LNCaP clone FGC (cell line): ENCODE results near the gene CDX1.

Source experiments
- DNase-seq: peaks from one replicate; pipeline ENCODE4 v3.0.0-alpha.2; 2011; ENCODE audit warnings: low read depth
- H3K4me3 ChIP-seq: 2 replicates; pipeline ENCODE4 v1.5.1; 2011; ENCODE audit warnings: mild to moderate bottlenecking, low read depth, low read length, control low read depth
- TF ChIP-seq, protein P1 (sequence below): IDR thresholded peaks from 2 replicates; pipeline ENCODE4 v1.5.1; 2012; ENCODE audit warnings: mild to moderate bottlenecking; ENCODE audit not compliant: control insufficient read depth, insufficient read depth; ENCODE audit errors: extremely low read depth

The CDX1 gene

DNA sequence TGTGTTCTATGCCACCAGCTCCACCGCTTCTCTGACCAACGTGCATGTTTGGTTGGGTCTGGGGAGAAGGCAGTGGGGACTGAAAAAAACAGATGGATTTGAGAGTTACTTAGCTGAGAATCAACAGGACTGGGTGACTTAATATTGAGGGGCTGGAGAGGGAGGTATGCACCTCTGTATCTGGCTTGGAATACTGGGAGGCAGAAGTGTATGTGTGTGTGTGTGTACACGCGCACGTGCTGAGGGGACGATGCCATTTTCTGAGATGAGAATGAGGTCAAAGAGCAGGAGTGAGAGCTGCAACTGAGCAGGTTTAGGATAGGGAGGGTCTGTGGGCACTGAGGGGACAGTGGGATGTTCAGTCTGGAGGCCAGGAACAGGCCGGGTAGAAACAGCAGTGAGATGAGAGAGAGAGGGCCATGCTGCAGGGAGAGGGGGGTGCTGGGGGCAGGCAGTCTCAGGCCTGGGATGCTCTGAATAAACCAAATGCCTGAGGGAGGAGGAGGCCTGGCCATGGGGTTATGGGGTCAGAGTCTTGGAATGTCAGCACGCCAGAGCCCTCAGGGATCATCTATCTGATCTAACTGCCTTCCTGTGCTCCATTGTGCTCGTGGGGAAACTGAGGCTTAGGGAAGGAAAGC is 24.9 kb upstream of the CDX1 start:
- DNase-seq, result no peak
- no peak overlapping the region for H3K4me3 ChIP-seq
- TF ChIP-seq, protein P1, sequence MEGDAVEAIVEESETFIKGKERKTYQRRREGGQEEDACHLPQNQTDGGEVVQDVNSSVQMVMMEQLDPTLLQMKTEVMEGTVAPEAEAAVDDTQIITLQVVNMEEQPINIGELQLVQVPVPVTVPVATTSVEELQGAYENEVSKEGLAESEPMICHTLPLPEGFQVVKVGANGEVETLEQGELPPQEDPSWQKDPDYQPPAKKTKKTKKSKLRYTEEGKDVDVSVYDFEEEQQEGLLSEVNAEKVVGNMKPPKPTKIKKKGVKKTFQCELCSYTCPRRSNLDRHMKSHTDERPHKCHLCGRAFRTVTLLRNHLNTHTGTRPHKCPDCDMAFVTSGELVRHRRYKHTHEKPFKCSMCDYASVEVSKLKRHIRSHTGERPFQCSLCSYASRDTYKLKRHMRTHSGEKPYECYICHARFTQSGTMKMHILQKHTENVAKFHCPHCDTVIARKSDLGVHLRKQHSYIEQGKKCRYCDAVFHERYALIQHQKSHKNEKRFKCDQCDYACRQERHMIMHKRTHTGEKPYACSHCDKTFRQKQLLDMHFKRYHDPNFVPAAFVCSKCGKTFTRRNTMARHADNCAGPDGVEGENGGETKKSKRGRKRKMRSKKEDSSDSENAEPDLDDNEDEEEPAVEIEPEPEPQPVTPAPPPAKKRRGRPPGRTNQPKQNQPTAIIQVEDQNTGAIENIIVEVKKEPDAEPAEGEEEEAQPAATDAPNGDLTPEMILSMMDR, result no peak

DNA sequence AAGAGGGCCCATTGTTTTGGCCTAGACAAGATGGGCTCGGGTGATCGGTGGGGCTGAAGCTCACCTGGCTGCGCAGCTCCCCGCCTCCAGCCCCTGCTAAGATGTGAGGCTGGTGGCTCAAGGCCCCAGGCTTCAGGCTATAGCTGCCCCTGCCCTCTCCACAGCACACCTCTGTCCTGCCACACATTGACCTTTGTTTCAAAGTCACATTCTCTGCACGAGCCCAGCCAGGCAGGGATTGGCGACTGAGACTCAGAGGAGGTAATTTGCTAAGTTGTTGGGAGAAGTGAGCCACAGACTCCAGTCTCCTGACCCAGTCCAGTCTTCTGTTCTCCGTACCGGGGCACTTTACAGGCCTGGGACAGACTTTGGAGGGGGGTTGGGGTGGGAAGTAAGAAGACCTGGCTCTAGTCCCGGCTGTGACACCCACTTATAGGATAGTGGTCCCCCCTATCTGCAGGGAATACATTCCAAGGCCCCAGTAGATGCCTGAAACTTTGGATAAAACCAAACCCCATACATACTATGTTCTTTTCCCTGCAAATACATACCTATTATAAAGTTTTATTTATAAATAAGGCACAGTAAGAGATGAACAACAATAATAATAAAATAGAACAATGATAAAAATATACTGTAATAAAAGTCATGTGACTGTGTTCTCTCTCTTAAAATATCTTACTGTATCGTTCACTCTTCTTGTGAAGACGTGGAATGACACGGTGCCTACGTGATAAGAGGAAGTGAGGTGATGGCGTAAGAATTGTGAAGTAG is 24.2 kb upstream of the CDX1 start:
- no peak overlapping the region for H3K4me3 ChIP-seq
- DNase-seq, result no peak
- TF ChIP-seq, protein P1, result no peak

DNA sequence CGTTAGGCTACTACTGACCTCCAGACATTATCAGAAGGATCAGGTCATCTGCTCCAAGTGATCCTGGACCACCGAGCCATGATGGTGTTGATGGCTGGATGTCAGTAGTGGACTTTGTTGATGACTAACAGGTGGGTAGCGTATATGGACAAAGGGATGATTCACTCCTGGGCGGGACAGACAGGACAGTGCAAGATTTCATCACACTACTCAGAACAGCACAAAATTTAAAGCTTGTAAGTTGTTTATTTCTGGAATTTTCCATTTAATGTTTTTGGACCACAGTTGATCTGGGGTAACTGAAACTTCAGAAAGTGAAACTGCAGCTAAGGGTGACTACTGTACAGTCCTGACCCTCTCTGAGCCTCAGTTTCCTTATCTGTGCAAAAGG is 23.6 kb upstream of the CDX1 start:
- no peak for DNase-seq
- H3K4me3 ChIP-seq, result no peak overlapping the region

DNA sequence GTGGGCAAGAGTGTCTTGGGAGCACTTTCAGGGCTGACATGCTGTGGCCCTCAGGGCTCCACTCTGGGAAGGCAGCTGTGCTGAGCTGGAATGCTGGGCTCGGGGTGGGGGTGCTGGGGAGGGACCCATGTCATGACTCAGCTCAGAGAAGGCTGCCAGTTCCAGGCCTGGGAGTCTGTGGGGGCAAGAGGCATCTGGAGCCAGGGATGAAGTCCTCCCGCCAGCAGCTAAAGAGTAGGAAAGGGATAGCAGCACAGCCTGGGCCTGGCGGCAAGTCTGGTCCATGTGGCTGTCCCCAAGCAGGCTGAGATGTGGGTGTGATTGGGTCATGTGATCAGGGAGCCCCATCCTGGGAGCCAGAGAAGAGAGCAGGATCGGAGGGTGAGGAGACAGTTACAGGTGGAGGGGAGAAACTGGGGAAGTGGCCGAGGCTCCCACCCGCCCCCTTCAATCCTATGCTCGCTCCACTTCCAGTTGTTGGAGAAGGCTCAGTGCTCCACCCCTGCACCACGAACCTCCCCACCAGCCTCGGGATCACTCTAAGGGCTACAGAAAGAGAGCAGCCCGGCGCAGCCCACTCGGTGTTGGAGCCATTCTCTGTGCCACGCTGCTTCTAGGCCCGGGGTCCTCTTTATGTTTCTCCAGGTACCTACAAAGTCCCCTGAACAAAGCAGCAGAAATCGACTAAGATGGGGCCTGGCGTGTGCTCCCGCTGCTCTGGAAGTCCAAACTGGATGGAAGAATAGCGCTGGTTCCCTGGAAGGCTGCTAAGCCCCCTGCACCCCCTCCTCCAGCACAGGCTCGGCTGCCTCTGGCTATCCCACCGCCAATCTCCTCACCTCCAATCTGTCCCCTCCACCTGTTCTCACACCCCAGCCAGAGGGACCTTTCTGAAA is 23.0 kb upstream of the CDX1 start:
- TF ChIP-seq, protein P1, result no peak
- DNase-seq, result no peak
- H3K4me3 ChIP-seq, result no peak overlapping the region

More for the DNA sequence above, 23.6 kb upstream of the CDX1 start:
- TF ChIP-seq, protein P1, result no peak

DNA sequence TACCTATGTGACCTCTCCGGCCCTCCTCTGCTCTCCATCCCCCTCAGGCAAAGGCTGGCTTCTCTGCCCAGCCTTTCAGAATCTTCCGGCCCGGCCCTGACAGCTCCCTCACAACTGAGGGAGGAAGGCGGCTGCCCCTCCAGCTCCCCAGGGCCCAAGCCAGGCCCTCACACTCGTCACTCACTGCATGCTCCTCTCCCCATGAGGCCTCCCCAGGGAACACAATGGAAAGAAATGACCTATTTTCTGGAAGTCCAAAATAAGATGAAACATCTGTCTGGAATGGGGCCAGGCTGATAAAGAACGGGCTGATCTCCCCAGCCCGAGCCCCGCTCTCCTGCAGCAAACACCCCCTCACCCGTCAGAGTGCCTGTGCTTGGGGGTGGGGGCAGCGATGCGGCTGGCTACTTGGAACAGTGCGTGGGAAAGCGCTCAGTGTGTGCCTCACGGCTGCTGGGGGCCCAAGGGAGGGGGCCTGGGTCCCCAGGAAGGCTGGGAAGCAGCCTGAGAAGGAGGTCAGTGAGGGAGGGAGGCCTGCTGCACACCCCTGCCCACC is 22.3 kb upstream of the CDX1 start:
- H3K4me3 ChIP-seq, result no peak overlapping the region
- DNase-seq, result no peak
- TF ChIP-seq, protein P1, result no peak

DNA sequence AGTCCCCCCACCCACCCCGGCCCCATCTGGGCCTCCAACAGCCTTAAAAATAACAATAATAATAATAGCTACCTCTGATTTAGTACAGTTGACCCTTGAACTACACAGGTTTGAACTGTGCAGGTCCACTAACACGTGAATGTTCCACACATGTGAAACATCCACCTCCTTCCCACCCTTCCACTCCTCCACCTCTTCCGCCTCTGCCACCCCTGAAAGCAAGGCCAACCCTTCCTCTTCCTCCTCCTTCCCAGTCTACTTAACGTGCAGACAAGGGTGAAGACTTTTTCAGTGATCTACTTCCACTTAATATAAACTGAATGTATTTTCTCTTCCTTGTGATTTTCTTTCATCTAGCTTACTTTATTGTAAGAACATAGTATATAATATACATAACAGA is 21.7 kb upstream of the CDX1 start:
- no peak for DNase-seq
- TF ChIP-seq, protein P1, result no peak
- H3K4me3 ChIP-seq, result no peak overlapping the region
